H1 (cell line): Measurements from ENCODE around the gene MCC.
A peak's percentile ranks its signal among the peaks of the same experiment; 100 is the strongest.

ENCODE experiments used
- CTCF ChIP-seq, 3 experiments: IDR thresholded peaks; 1 replicate in 2 of 3; 2 replicates in 1 of 3; pipeline versions ENCODE4 v1.5.1 to v1.6.1; 2011; ENCODE audit warnings: low read length in 3 of 3, mild to moderate bottlenecking in 3 of 3, inconsistent platforms in 2 of 3, low read depth in 1 of 3, moderate library complexity in 1 of 3; ENCODE audit not compliant: insufficient read depth in 1 of 3; ENCODE audit errors: control extremely low read depth in 1 of 3
- EGR1 ChIP-seq: IDR thresholded peaks from 2 replicates; pipeline ENCODE4 v1.6.1; 2011; ENCODE audit warnings: low read depth, low read length, borderline replicate concordance
- EZH2 ChIP-seq: fragments of 200-600 bp; sonication (generic); IDR thresholded peaks from 2 replicates; pipeline ENCODE4 v1.7.1; 2012; ENCODE audit warnings: low read depth, mild to moderate bottlenecking, moderate library complexity, low read length, inconsistent platforms; ENCODE audit not compliant: severe bottlenecking
- JUND ChIP-seq: IDR thresholded peaks from 2 replicates; pipeline ENCODE4 v1.6.1; 2011; ENCODE audit warnings: mild to moderate bottlenecking, improper control_type of control experiment, low read length
- PHF8 ChIP-seq: fragments of 200-600 bp; sonication (generic); conservative IDR thresholded peaks from 2 replicates; pipeline ENCODE4 v1.7.1; 2012; ENCODE audit warnings: low read depth, mild to moderate bottlenecking, inconsistent platforms, low read length, moderate library complexity
- POLR2A ChIP-seq, 2 experiments: IDR thresholded peaks; 1 replicate in 1 of 2; 2 replicates in 1 of 2; pipeline ENCODE4 v1.6.1; 2011; ENCODE audit warnings: low read depth in 2 of 2, low read length in 2 of 2, mild to moderate bottlenecking in 2 of 2; ENCODE audit errors: control extremely low read depth in 1 of 2

- TF ChIP-seq CTCF (IDR thresholded peaks at IDR 0.05; ENCODE audit: control extremely low read depth in 1 of 3, insufficient read depth in 1 of 3, low read depth in 1 of 3, low read length in 3 of 3) (no peak), POLR2A (IDR thresholded peaks at IDR 0.05; ENCODE audit: control extremely low read depth in 1 of 2, low read depth in 2 of 2, low read length in 2 of 2) (no peak), EGR1 (no peak), JUND (peak; percentile 59; the same call in 1 of the 2 replicates), EZH2 (no peak), PHF8 (no peak)
Measured at GRCh38 chr5:113235884-113236283, 252.4 kb downstream of the MCC start.
